HG03558 (cell line): ENCODE measurements around the gene PAX8.

Experiments used
- ATAC-seq: cut with Tn5 transposase; IDR thresholded peaks from one replicate; pipeline ENCODE4 v1.9.1; 2021; ENCODE audit warnings: moderate number of reproducible peaks; ENCODE audit not compliant: unreplicated experiment; ENCODE audit errors: extremely low read depth

The PAX8 gene

DNA sequence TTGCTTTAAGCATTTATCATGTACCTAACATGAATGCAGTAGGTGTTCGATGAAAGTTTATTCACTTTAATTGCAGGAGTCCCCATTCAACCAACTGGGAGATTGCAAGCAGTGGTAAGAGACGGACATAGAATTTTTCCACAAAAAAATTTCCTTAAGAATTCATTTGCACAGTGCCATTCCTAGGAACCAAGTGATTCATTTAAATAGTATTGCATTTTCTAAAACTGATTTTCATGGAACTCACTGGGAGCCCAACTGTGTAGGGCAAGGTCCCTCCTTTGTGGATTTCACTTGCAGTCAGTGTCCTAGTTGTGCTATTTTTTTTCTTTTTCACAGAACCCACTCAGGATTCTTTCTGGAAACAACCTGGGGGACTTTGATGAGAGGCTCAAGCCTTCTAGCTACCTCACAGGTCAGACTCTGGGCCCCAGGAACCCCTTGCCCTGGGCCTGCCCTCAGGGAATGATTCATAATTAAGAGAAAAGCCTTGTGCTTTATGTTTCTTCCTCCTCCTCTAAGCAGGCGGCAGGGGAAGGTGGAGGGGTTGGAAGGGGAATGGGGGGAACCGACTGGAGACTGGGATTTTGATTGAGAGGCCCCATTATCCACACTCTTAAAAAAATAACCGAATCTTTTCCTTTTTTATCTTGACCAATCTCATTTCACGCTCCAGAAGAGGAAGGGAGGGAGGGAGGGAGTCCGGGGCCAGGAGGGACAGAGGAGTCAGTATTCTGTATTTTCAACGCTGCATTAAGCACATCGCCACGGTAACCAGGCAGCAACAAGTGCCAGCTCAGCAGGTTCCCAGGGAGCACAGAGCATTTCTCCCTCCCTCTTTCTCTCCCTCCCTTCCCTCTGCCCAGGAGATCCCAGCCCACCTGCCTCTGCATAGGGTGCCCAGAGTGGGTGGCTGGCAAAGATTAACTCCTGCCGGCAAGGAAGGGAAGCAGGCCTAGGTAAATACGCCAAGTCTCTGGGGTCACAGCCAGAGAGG, 53.2 kb downstream of the PAX8 start:
- no peak for ATAC-seq

- ATAC-seq, result no peak
Observed at GRCh38 chr2:113224647-113225236, 54.0 kb downstream of the PAX8 start.

GRCh38 chr2:113223813-113224212, 54.9 kb downstream of the PAX8 start:
- ATAC-seq, result no peak

- ATAC-seq, result no peak
Observed at GRCh38 chr2:113221846-113222245, 56.9 kb downstream of the PAX8 start.

DNA sequence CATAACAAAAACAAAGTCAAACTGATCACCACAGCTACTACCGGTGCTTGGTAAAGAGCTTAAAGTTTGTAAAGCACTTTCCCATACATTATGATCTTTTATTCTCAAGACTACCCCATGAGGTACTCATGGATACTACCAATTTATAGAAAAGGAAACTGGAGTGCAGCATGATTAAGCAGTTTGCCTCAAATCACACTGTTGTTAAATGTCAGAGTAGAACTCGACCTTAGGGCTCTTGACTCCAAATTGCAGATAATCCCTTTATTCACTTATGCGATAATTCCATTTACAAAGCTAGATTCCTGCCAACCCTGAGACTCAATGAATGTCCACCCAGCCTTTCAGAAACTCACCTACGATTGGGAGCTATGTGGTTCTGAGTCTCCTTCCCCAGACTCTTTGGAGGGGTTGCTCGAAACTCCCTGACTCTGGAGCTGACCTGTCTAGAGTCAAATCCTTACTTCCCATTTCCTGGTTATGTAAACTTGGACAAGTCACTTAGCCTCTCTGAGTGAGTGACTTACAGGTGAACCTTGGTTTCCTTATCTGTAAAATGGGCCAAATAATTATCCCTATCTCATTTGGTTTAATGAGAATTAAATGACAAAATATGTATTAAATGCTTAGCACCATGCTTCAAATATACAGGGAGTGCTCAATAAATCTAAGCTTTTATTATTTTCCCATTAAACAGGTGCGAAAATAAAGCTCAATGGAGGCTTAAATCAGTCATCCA, 57.6 kb downstream of the PAX8 start:
- ATAC-seq, result no peak

DNA sequence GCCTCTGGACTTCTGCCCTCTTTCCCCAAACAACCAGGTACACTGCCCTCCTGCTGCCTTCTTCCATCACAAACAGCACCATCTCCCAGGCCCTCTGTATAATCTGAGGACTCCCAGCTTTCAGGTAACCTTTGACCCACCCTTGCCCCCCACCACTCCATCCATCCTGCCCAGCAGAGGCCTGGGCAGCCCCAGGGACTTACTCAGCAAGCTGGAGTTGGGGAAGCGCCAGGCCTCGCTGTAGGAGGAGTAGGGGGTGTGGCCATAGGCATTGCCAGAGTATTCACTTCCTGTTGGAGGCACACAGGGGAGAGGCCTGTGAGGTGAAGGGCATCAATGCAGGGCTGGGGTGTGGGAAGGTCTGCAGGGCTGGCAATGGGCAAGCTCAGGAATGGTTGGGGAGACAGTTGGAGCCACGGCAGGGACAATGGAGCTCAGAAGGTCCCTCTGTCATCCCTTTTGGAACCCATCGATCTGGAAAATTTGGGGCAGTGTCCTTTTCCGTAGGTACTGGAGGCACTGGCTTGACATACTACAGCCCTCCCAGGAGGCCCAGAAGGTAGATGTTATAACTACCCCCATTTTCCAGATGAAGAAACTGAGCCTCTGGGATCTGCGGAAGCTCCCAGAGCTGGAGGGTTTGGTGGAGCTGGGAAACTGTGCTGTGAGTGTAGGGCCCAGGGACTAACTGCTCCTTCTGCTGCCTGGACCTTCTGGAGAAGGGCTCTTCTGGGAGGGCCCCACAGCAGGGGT, 58.7 kb downstream of the PAX8 start:
- ATAC-seq, result no peak

DNA sequence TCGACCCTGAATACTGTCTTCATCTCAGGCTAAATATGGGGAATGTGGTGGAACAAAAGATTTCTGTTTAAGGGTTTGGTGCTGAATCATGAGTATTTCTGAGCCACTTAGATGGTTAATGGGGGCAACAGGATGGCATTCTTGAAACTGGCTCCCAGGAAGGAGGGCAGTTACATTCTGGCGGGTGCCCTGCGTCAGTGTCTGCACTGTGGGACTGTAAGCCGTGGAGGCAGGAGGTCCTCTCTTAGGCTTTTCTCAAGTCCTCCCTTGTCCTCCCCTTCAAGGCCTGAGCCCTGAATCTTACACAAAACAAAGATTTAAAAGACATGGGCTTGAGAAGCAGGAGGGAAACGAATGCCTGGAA, 59.2 kb downstream of the PAX8 start:
- ATAC-seq, result no peak

DNA sequence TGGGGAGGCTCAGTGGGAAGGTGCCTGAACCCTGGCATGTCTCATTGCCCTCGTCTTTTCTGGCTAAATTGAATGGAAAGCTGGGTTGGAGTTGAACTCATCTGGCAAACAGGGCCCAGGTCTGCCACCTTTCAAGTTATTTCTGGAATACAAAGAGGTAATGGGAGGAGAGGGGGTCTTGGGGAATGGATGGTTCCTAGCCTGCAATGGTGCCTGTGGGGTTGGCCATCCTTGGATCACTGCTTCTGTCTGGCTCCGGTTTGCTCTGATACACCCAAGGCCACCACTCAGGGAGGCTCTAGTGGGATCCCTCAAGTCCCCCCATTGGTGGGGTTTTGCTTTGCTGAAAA, 59.7 kb downstream of the PAX8 start:
- no peak for ATAC-seq

GRCh38 chr2:113218283-113219091, 60.2 kb downstream of the PAX8 start:
- ATAC-seq, result no peak

DNA sequence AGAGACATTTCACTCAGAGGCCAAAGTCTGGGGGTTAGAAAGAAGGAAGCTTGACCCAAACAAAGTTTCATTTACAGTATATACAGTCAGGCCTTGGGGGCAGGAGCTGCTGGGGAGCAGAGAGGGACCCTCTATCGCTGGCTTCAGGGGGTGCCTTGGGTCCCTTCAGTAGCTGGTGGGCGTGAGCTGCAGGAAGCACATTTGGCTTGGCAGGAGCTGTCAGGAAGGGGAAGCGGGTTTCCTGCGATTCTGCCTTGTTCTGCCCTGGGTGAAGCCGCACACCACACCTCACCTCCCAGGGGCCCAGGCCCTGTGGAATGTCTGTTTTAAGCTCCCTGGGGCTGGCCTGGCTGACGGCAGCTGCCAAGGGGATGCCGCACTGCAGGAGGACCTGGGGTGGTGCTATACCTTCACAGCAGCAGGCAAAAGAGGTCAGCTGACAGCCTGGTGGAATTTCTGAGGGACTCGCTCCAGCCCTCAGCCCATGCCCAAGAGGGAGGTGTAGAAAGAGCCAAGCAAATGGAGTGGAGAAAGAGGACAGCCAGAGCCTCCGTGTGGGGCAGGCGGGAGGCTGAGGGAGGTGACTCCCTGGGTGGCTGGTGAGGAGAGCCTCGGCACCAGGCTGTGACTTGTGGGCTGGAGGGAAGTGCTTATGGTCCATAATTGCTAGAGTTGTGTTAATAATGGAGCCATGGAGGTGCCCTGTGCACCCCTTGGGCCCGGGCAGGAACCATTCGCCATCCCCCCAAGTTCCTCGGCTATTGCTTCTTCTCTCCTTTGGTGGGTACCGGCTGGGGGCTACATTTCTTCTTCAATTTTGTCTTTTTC, 61.1 kb downstream of the PAX8 start:
- ATAC-seq, result no peak

DNA sequence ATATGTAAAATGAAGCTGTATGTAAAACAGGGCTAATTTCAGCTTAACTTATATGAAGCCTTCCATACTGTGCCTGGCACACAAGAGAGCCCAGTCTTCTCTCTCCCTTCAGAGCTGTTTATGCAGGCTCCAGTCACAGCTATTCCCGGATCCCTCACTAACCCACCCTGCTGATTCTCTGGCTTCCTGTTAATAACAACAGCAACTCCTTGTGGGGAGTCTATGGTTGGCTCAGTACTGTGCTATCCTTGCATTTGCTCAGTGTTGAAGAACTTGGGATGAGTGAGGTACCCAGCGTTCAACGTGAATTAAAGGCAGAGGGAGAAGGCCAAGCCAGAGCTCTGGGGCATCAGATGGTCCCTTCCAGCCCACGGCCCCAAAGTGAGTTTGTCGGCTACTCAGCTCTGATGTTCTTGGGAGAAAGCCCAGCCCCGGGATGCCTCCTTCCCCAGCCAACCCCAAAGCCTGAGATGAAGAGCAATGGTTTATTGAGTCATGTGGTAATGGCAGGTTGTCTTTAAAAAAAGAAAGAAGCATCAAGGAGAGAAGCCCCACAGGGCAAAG, 61.7 kb downstream of the PAX8 start:
- ATAC-seq, result no peak

DNA sequence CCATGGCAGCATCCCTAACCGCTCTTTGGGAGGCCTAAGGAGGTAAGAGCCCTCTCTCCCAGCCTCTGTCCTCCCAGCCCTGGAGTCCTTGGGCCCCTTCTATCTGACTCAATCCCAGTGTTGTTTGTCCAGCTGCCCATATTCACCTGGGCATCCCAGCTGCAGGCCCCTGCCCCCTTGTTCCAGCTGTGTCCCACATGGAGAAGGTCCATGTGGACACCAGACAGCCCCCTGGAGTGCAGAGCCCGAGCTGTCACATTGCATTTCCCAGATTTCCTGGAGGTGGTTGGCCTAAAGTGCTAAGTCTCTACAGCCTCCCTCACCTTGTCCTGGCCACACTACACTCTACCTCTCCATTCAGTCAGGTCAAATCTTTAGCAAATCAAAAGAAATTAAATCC, 62.4 kb downstream of the PAX8 start:
- no peak for ATAC-seq

DNA sequence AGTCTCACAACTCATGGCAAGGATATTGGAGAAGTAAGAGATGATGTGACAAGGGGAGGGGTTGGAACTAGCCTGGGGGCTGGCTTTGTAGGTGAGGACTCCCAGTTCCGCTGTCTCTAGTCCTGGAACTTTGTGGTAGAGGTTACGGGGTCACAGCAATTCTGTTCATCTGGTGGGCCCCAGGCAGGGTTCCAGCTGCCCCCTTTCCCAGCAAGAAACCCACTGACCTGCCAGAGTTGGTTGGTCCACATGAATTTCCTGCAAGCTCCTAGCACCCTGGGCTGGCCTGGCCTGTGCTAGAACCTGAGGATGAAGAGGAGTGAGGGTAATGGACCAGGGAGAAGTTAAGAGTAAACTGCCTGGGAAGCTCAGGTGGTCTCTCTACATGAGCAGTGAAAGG, 63.7 kb downstream of the PAX8 start:
- no peak for ATAC-seq

GRCh38 chr2:113214141-113214540, 64.6 kb downstream of the PAX8 start:
- no peak for ATAC-seq

DNA sequence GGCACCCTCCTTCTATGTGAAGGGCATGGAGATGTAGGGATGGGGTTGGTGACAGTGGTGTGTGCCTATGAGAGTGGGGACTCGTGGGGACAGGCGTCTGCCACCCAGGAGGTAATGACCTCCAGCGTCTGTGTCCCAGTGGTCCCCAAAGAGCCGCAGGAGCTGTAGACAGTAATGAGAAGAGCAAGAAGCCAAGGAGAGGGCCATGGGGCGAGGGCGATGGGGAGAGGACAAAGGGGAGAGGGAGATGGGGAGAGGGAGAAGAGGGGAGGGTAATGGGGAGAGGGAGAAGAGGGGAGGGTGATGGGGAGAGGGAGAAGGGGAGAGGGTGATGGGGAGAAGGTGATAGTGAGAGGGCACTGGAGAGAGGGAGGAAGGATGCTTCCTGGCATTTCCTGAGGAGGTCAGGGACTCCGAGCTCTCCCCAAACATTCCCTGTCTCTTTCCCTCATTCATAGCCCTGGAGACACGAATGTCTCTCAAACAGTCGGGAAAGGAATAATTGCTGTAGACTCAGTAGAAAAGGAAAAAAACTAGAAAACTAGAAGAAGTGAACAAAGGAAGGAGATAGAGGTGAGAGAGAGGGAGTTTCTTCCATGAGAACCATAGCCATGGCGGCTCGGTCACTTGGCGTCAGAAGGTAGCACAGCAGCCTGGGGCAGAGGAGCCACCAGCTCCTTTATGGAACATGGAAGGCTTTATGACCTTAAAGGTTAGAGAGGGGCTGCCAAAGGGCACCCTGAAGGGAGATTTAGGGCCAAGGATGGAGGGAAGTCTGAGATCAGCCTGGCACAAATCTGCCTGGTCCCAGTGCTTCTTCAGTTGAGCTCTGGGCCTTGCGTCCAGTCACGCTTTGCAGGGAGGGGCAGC, 65.4 kb downstream of the PAX8 start:
- ATAC-seq, result no peak

DNA sequence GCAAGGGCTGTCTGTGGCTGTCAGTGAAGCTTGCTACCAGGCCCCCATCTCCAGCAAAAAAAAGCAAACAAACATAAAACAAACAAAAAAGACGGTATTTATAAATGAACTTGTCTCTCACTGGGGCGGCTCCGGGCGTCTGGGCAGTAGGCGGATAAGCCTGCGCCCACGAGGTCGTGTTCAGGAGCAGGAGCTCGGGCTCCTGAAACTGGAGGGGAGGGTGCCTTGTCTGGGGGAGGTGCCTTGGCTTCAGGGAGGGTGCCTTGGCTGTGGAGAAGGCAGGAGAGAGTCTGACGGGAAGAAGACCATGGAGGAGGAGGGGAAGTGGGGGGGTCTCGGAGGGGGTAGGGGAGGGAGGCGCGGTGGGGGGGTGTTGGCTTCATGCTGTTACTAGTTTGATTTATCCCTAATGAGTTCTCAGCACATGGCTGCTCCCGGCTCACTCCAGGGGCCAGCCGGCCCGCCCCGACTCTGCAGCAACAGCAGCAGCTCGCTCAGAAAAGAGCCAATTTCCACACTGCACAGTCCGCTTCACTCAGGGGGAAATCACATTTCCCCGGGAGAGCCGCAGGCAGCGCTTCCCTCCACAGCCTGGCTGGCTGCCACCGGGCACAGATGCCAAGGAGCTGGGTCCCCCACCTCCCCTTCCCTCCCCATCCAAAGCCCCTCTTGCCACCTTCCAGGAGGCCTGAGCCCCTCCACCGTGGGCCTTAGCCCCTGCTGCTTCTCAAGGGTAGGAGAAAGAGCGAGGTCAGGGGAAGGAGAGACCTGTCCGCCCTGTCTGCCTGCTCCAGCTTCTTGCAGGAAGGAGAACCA, 66.3 kb downstream of the PAX8 start:
- no peak for ATAC-seq
